ENCODE results near the gene GBE1. TPM values are rescaled to one million over a fixed set of nuclear protein-coding genes. Genes with fewer than 3 reads are reported as not detected.

Gene GBE1
- polyA plus RNA-seq, 1 experiment, result 60.1 TPM

GRCh38 chr3:81789691-81790090 lies 28.2 kb upstream of the GBE1 start:
- ChIA-PET CTCF (interaction anchor here (0.9 kb wide), 1 partner anchor 123 kb away, joined by 3 read pairs; no protein-coding TSS in a partner anchor), POLR2A (no interaction called here)
- no peak for DNase-seq (ENCODE audit: low read depth, low spot score)
- Histone ChIP-seq H3K9me3 (ENCODE audit: control insufficient read depth, insufficient read depth, low read length) (no peaks in the 10 kb centered on the region), H3K4me3 (ENCODE audit: low read depth, low read length) (no peak overlapping the region), H3K27me3 (ENCODE audit: control insufficient read depth, insufficient read depth, low read length) (no peaks in the 10 kb centered on the region), H3K27ac (ENCODE audit: low read depth, low read length) (no peak overlapping the region)
- TF ChIP-seq CTCF (IDR thresholded peaks at IDR 0.05; ENCODE audit: low read depth, low read length), result no peak

GRCh38 chr3:81788610-81789009 lies 27.2 kb upstream of the GBE1 start:
- H3K9me3 ChIP-seq (ENCODE audit: control insufficient read depth, insufficient read depth, low read length), result no peaks in the 10 kb centered on the region

GRCh38 chr3:81788044-81788443 lies 26.6 kb upstream of the GBE1 start:
- Histone ChIP-seq H3K27ac (ENCODE audit: low read depth, low read length) (no peak overlapping the region), H3K4me3 (ENCODE audit: low read depth, low read length) (no peak overlapping the region), H3K27me3 (ENCODE audit: control insufficient read depth, insufficient read depth, low read length) (no peaks in the 10 kb centered on the region), H3K9me3 (ENCODE audit: control insufficient read depth, insufficient read depth, low read length) (no peaks in the 10 kb centered on the region)
- CTCF ChIA-PET, result no interaction called here
- POLR2A ChIA-PET, result no interaction called here
- DNase-seq (ENCODE audit: low read depth, low spot score), result no peak
- no peak for TF ChIP-seq CTCF (IDR thresholded peaks at IDR 0.05; ENCODE audit: low read depth, low read length)

More at GRCh38 chr3:81788610-81789009, 27.2 kb upstream of the GBE1 start:
- ChIA-PET POLR2A (no interaction called here), CTCF (no interaction called here)
- no peak overlapping the region for H3K4me3 ChIP-seq (ENCODE audit: low read depth, low read length)
- DNase-seq (ENCODE audit: low read depth, low spot score), result no peak
- TF ChIP-seq CTCF (IDR thresholded peaks at IDR 0.05; ENCODE audit: low read depth, low read length), result no peak
- no peak overlapping the region for H3K27ac ChIP-seq (ENCODE audit: low read depth, low read length)
- no peaks in the 10 kb centered on the region for H3K27me3 ChIP-seq (ENCODE audit: control insufficient read depth, insufficient read depth, low read length)

GRCh38 chr3:81782585-81782984 lies 21.1 kb upstream of the GBE1 start:
- Histone ChIP-seq H3K27ac (ENCODE audit: low read depth, low read length) (no peak overlapping the region), H3K27me3 (ENCODE audit: control insufficient read depth, insufficient read depth, low read length) (no peaks in the 10 kb centered on the region), H3K9me3 (ENCODE audit: control insufficient read depth, insufficient read depth, low read length) (no peaks in the 10 kb centered on the region), H3K4me3 (ENCODE audit: low read depth, low read length) (no peak overlapping the region)
- DNase-seq (ENCODE audit: low read depth, low spot score), result no peak
- CTCF ChIA-PET, result interaction anchor here (1.0 kb wide), 1 partner anchor 480 kb away, joined by 3 read pairs; no protein-coding TSS in a partner anchor
- no peak for TF ChIP-seq CTCF (IDR thresholded peaks at IDR 0.05; ENCODE audit: low read depth, low read length)
- POLR2A ChIA-PET, result no interaction called here

- ChIA-PET CTCF (interaction anchor here (1.0 to 1.2 kb wide), 3 partner anchors 196 to 288 kb away, joined by 3 to 6 read pairs (median 4); no protein-coding TSS in a partner anchor), POLR2A (interaction anchor here (0.7 kb wide), 1 partner anchor 35 kb away, joined by 3 read pairs; no protein-coding TSS in a partner anchor)
- no peak for TF ChIP-seq CTCF (IDR thresholded peaks at IDR 0.05; ENCODE audit: low read depth, low read length)
- Histone ChIP-seq H3K27ac (ENCODE audit: low read depth, low read length) (no peak overlapping the region), H3K9me3 (ENCODE audit: control insufficient read depth, insufficient read depth, low read length) (no peaks in the 10 kb centered on the region), H3K27me3 (ENCODE audit: control insufficient read depth, insufficient read depth, low read length) (no peaks in the 10 kb centered on the region), H3K4me3 (ENCODE audit: low read depth, low read length) (no peak overlapping the region)
- peak; percentile 47 for DNase-seq (ENCODE audit: low read depth, low spot score)
These were observed 17.3 kb upstream of the GBE1 start for GRCh38 chr3:81778678-81779182.
